HPDE6-E6E7 (cell line): Measurements from ENCODE around the gene NOL4L.
A peak's percentile ranks its signal among the peaks of the same experiment; 100 is the strongest.

Source experiments
- DNase-seq: peaks from one replicate; pipeline ENCODE4 v3.0.0; 2011; ENCODE audit warnings: missing footprints; ENCODE audit errors: extremely low spot score

Gene NOL4L

GRCh38 chr20:32613192-32614053 lies 28.3 kb upstream of the NOL4L start:
- DNase-seq, result no peak

GRCh38 chr20:32612351-32613191 lies 27.4 kb upstream of the NOL4L start:
- DNase-seq, result no peak

GRCh38 chr20:32611868-32612267 lies 26.7 kb upstream of the NOL4L start:
- DNase-seq, result no peak

GRCh38 chr20:32611286-32611685 lies 26.2 kb upstream of the NOL4L start:
- DNase-seq, result no peak

GRCh38 chr20:32610472-32611218 lies 25.5 kb upstream of the NOL4L start:
- no peak for DNase-seq

- no peak for DNase-seq
Measured at GRCh38 chr20:32609993-32610392, 24.9 kb upstream of the NOL4L start.

GRCh38 chr20:32609111-32609773 lies 24.1 kb upstream of the NOL4L start:
- no peak for DNase-seq

- DNase-seq, result no peak
Measured at GRCh38 chr20:32608664-32609015, 23.5 kb upstream of the NOL4L start.

GRCh38 chr20:32607727-32608663 lies 22.9 kb upstream of the NOL4L start:
- no peak for DNase-seq

GRCh38 chr20:32607324-32607723 lies 22.2 kb upstream of the NOL4L start:
- no peak for DNase-seq

GRCh38 chr20:32606790-32607189 lies 21.7 kb upstream of the NOL4L start:
- no peak for DNase-seq

- no peak for DNase-seq
Measured at GRCh38 chr20:32606107-32606506, 21.0 kb upstream of the NOL4L start.

GRCh38 chr20:32605167-32605656 lies 20.1 kb upstream of the NOL4L start:
- no peak for DNase-seq

- DNase-seq, result no peak
Measured at GRCh38 chr20:32603046-32603726, 18.1 kb upstream of the NOL4L start.

GRCh38 chr20:32602273-32602672 lies 17.1 kb upstream of the NOL4L start:
- DNase-seq, result no peak

- DNase-seq, result peak; percentile 71
Measured at GRCh38 chr20:32600681-32601237, 15.6 kb upstream of the NOL4L start.

GRCh38 chr20:32599783-32600340 lies 14.7 kb upstream of the NOL4L start:
- DNase-seq, result no peak

- no peak for DNase-seq
Measured at GRCh38 chr20:32598606-32599005, 13.5 kb upstream of the NOL4L start.

- DNase-seq, result no peak
Measured at GRCh38 chr20:32597714-32598113, 12.6 kb upstream of the NOL4L start.
